PC-9 (cell line): Measurements from ENCODE around the gene SYT3. TPM values are rescaled to one million over a fixed set of nuclear protein-coding genes. Genes with fewer than 3 reads are reported as not detected.

ENCODE experiments used
- Bru-seq: library from RNA; stranded (reverse); fragments of 400-500 nt; gene quantifications from one replicate; lab custom pipeline; 2021; lab: Mats Ljungman, UMichigan
- BruChase-seq, 2 experiments: library from RNA; stranded (reverse); fragments of 400-500 nt; gene quantifications; one replicate each; lab custom pipeline; 2021; lab: Mats Ljungman, UMichigan
- BruUV-seq: library from RNA; stranded (reverse); fragments of 400-500 nt; replicated peaks from 2 replicates; lab custom pipeline; 2021; lab: Mats Ljungman, UMichigan
- CTCF ChIA-PET: fragments of 300-600 bp; sonication (Branson Sonifier 250); formaldehyde crosslinking; loops from one replicate; lab custom pipeline; 2022; ENCODE audit warnings: antibody characterized with exemption; lab: Charles Lee
- POLR2A ChIA-PET: fragments of 300-600 bp; sonication (Branson Sonifier 250); formaldehyde crosslinking; loops from one replicate; lab custom pipeline; 2022; ENCODE audit warnings: antibody characterized with exemption; ENCODE audit not compliant: unreplicated experiment; lab: Charles Lee
- DNase-seq, 2 experiments: peaks; one replicate each; pipeline versions ENCODE4 v3.0.0 to v3.0.0-alpha.2; 2015 to 2022; ENCODE audit warnings: mixed read lengths in 1 of 2
- H2AFZ ChIP-seq: fragments of 200-600 bp; sonication (generic); 2 replicates; pipeline ENCODE4 v1.8.1; 2017; ENCODE audit warnings: antibody characterized with exemption
- H3F3A ChIP-seq: fragments of 200-600 bp; sonication (generic); 2 replicates; pipeline ENCODE4 v1.8.1; 2017; ENCODE audit warnings: antibody characterized with exemption, mild to moderate bottlenecking, low read depth; ENCODE audit not compliant: insufficient read depth
- H3K27ac ChIP-seq: fragments of 200-600 bp; sonication (generic); 2 replicates; pipeline ENCODE4 v1.6.1; 2016; ENCODE audit warnings: mixed run types
- H3K27me3 ChIP-seq: fragments of 200-600 bp; sonication (generic); 2 replicates; pipeline ENCODE4 v1.6.1; 2016; ENCODE audit warnings: low read depth, mixed run types; ENCODE audit not compliant: insufficient read depth
- H3K36me3 ChIP-seq: fragments of 200-600 bp; sonication (generic); 2 replicates; pipeline ENCODE4 v1.6.1; 2016; ENCODE audit warnings: low read depth, mixed run types
- H3K4me1 ChIP-seq: fragments of 200-600 bp; sonication (generic); replicated peaks from 2 replicates; pipeline ENCODE4 v1.6.1; 2016; ENCODE audit warnings: mixed run types; ENCODE audit not compliant: insufficient read depth
- H3K4me2 ChIP-seq: fragments of 200-600 bp; sonication (generic); 2 replicates; pipeline ENCODE4 v1.6.1; 2017; ENCODE audit warnings: mixed run types
- H3K4me3 ChIP-seq: fragments of 200-600 bp; sonication (generic); 2 replicates; pipeline ENCODE4 v1.6.1; 2016; ENCODE audit warnings: mixed run types
- H3K79me2 ChIP-seq: fragments of 200-600 bp; sonication (generic); 2 replicates; pipeline ENCODE4 v1.6.1; 2017; ENCODE audit warnings: low read depth, mixed run types
- H3K9me2 ChIP-seq: fragments of 200-600 bp; sonication (generic); 2 replicates; pipeline ENCODE4 v1.8.1; 2017; ENCODE audit warnings: mild to moderate bottlenecking; ENCODE audit not compliant: insufficient read depth
- H3K9me3 ChIP-seq: fragments of 200-600 bp; sonication (generic); 2 replicates; pipeline ENCODE4 v1.8.1; 2016; ENCODE audit warnings: low read depth; ENCODE audit not compliant: insufficient read depth
- H4K20me1 ChIP-seq: fragments of 200-600 bp; sonication (generic); 2 replicates; pipeline ENCODE4 v1.8.1; 2017; ENCODE audit not compliant: insufficient read depth
- CTCF ChIP-seq: fragments of 200-600 bp; sonication (generic); conservative IDR thresholded peaks from 2 replicates; pipeline ENCODE4 v1.6.1; 2017; ENCODE audit warnings: mixed run types, antibody characterized with exemption, mild to moderate bottlenecking, moderate library complexity
- EZH2 ChIP-seq: fragments of 200-600 bp; sonication (generic); IDR thresholded peaks from 2 replicates; pipeline ENCODE4 v1.8.0; 2017; ENCODE audit warnings: antibody characterized with exemption, low read depth
- intact Hi-C: fragments of 100-400 bp; cut with micrococcal nuclease; formaldehyde crosslinking; loops from one replicate; pipeline ENCODE4 v1.10.0; 2022; ENCODE audit not compliant: unreplicated experiment
- long read RNA-seq: library from polyadenylated mRNA; stranded (forward); transcript quantifications from one replicate; pipeline ENCODE4 v2.0.0, GENCODE V29; 2022
- total RNA-seq: library from RNA; stranded (reverse); gene quantifications from 2 replicates; pipeline ENCODE4 v1.2.3, GENCODE V29; 2021

Gene SYT3
- total RNA-seq (not detected in 2 replicates), Bru-seq, nascent RNA (not detected), BruChase-seq, experiment 1, labeled RNA remaining after a 2-hour chase (not detected), BruChase-seq, experiment 2, labeled RNA remaining after a 6-hour chase (not detected)
- long read RNA-seq, result 0 reads

- no peak within 1 kb of the TSS for H3K4me2 ChIP-seq
- no peaks in the 10 kb centered on the region for H3K9me2 ChIP-seq
- no peaks in the 10 kb centered on the region for H3F3A ChIP-seq
- no peaks in the 10 kb centered on the region for H3K4me1 ChIP-seq
- H3K79me2 ChIP-seq, result no peaks in the 10 kb centered on the region
- CTCF ChIA-PET, result interaction anchor here (0.6 kb wide), 1 partner anchor 1388 kb away, joined by 4 read pairs; no protein-coding TSS in a partner anchor
- no peak within 1 kb of the TSS for H3K4me3 ChIP-seq
- H3K9me3 ChIP-seq, result no peaks in the 10 kb centered on the region; the same call in 1 of the 2 replicates
- POLR2A ChIA-PET, result no interaction called here
- intact Hi-C loops, result no loop called here
- peak in 1 of 2 experiments; percentile 6 for DNase-seq
- peaks cover 92% of the 10 kb centered on the region for H3K27me3 ChIP-seq
- H4K20me1 ChIP-seq, result no peaks in the 10 kb centered on the region
- TF ChIP-seq EZH2, result peak; percentile 84; the same call in 1 of the 2 replicates
- TF ChIP-seq CTCF, result no peak
- no peaks in the 10 kb centered on the region for H3K36me3 ChIP-seq
- BruUV-seq, result no TSS peak
- no peak within 1 kb of the TSS for H3K27ac ChIP-seq
- H2AFZ ChIP-seq, result no peak within 1 kb of the TSS
Observed at GRCh38 chr19:50639121-50640112, at the start of gene SYT3. Gene SYT3 (minus strand): TSS chr19:50639881. CDS start chr19:50637411, 2,470 bp downstream.

- no peaks in the 10 kb centered on the region for H3K4me1 ChIP-seq
- H3K9me2 ChIP-seq, result no peaks in the 10 kb centered on the region
- no peaks in the 10 kb centered on the region for H4K20me1 ChIP-seq
- H3K27me3 ChIP-seq, result peaks cover 83% of the 10 kb centered on the region
- H3K27ac ChIP-seq, result no peak overlapping the region
- no peaks in the 10 kb centered on the region for H3K36me3 ChIP-seq
- CTCF ChIA-PET, result no interaction called here
- no peaks in the 10 kb centered on the region for H3K9me3 ChIP-seq
- no TSS peak for BruUV-seq
- TF ChIP-seq CTCF (no peak), EZH2 (no peak)
- intact Hi-C loops, result no loop called here
- no peak overlapping the region for H2AFZ ChIP-seq
- no peaks in the 10 kb centered on the region for H3K79me2 ChIP-seq
- no peak overlapping the region for H3K4me3 ChIP-seq
- H3K4me2 ChIP-seq, result no peak overlapping the region
- no peak for DNase-seq
- POLR2A ChIA-PET, result interaction anchor here (0.6 kb wide), 1 partner anchor 26 kb away, joined by 20 read pairs; no protein-coding TSS in a partner anchor
- no peaks in the 10 kb centered on the region for H3F3A ChIP-seq
Observed at GRCh38 chr19:50688766-50689165, 49.1 kb upstream of the SYT3 start.

- no peak for DNase-seq
- no peak overlapping the region for H3K4me2 ChIP-seq
- no peaks in the 10 kb centered on the region for H3F3A ChIP-seq
- no peaks in the 10 kb centered on the region for H3K79me2 ChIP-seq
- no peaks in the 10 kb centered on the region for H3K9me2 ChIP-seq
- no TSS peak for BruUV-seq
- ChIA-PET POLR2A (no interaction called here), CTCF (no interaction called here)
- intact Hi-C loops, result no loop called here
- no peaks in the 10 kb centered on the region for H4K20me1 ChIP-seq
- no peak overlapping the region for H2AFZ ChIP-seq
- TF ChIP-seq CTCF, result no peak
- no peaks in the 10 kb centered on the region for H3K9me3 ChIP-seq
- no peak overlapping the region for H3K4me3 ChIP-seq
- H3K4me1 ChIP-seq, result no peaks in the 10 kb centered on the region
- no peaks in the 10 kb centered on the region for H3K36me3 ChIP-seq
- H3K27me3 ChIP-seq, result peaks cover 98% of the 10 kb centered on the region
- no peak overlapping the region for H3K27ac ChIP-seq
Observed at GRCh38 chr19:50686310-50687032, 46.8 kb upstream of the SYT3 start.
